ENCODE results near the gene TERF2IP.

DNA sequence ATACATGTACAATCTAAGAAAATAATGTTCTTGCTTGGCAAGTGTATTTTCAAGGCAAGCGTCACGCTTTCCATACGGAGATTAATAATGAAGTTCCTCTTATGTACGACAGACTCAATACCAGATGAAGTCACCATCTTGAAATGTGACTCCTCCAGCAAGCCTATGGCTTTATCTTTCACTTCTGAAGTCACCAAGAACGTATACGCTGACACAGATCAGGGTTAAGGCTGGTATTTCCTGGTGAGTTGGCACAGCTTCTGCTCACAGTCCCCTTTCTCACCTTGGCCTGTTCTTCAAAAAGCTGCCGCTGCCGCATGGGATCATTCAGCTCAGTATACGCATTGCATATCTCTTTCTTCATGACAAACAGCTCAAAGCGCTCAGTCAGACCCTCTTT lies 18.4 kb upstream of the TERF2IP start:
- TF ChIP-seq, protein P1, sequence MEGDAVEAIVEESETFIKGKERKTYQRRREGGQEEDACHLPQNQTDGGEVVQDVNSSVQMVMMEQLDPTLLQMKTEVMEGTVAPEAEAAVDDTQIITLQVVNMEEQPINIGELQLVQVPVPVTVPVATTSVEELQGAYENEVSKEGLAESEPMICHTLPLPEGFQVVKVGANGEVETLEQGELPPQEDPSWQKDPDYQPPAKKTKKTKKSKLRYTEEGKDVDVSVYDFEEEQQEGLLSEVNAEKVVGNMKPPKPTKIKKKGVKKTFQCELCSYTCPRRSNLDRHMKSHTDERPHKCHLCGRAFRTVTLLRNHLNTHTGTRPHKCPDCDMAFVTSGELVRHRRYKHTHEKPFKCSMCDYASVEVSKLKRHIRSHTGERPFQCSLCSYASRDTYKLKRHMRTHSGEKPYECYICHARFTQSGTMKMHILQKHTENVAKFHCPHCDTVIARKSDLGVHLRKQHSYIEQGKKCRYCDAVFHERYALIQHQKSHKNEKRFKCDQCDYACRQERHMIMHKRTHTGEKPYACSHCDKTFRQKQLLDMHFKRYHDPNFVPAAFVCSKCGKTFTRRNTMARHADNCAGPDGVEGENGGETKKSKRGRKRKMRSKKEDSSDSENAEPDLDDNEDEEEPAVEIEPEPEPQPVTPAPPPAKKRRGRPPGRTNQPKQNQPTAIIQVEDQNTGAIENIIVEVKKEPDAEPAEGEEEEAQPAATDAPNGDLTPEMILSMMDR (IDR thresholded peaks at IDR 0.05), result no peak
- TF ChIP-seq EZH2 (IDR thresholded peaks at IDR 0.05; ENCODE audit: borderline replicate concordance, insufficient read depth, low read depth, low read length, poor library complexity, severe bottlenecking), result no peak
